Adrenal gland (tissue), 12 donors: ENCODE data around the gene MLLT3. TPM values are rescaled to one million over a fixed set of nuclear protein-coding genes. Genes with fewer than 3 reads are reported as not detected.

Experiments
- DNase-seq, 7 donors: peaks; one replicate each; pipeline ENCODE4 v3.0.0-alpha.2; 2019 to 2020
- H3K27ac ChIP-seq, 5 donors: fragments of 200-600 bp; sonication (generic) in 4 of 5; 1 replicate in 3 of 5; 2 replicates in 2 of 5; pipeline versions ENCODE4 v1.5.1 to v1.8.0; 2016 to 2020; ENCODE audit warnings: mild to moderate bottlenecking in 1 of 5
- H3K27me3 ChIP-seq: fragments of 200-600 bp; 2 replicates; pipeline ENCODE4 v1.8.0; 2021
- H3K36me3 ChIP-seq, 2 donors: fragments of 200-600 bp; replicated peaks in 1 of 2; 1 replicate in 1 of 2; 2 replicates in 1 of 2; pipeline versions ENCODE4 v1.5.1 to v1.8.0; 2018 to 2022
- H3K4me1 ChIP-seq, 2 donors: fragments of 200-600 bp; replicated peaks in 1 of 2; 1 replicate in 1 of 2; 2 replicates in 1 of 2; pipeline versions ENCODE4 v1.5.1 to v1.8.0; 2018 to 2021
- H3K4me3 ChIP-seq, 4 donors: fragments of 200-600 bp; sonication (generic) in 3 of 4; one replicate each; pipeline ENCODE4 v1.5.1; 2016 to 2018
- H3K9me3 ChIP-seq, 3 donors: fragments of 200-600 bp; sonication (generic) in 1 of 3; replicated peaks in 1 of 3; 1 replicate in 2 of 3; 2 replicates in 1 of 3; pipeline versions ENCODE4 v1.5.1 to v1.8.0; 2016 to 2021
- POLR2A ChIP-seq, 2 donors: fragments of 450-650 bp; IDR thresholded peaks; one replicate each; pipeline ENCODE4 v1.6.1; 2017; ENCODE audit warnings: antibody characterized with exemption in 2 of 2, mild to moderate bottlenecking in 2 of 2, moderate library complexity in 1 of 2
- WGBS, 4 donors: extraction: QIAGEN DNeasy Blood & Tissue Kit in 2 of 4; methylation state at CpG; one replicate each; pipeline versions ENCODE4 v1.1.5 to v1.1.7; 2013 to 2017; 5-methylcytosine and 5-hydroxymethylcytosine counted together
- intact Hi-C, 2 donors: fragments of 100-400 bp; cut with DNase I; formaldehyde crosslinking; loops; one replicate each; pipeline versions ENCODE4 v1.14.1 to v1.15.0; 2022 to 2023
- polyA plus RNA-seq, 3 donors: library from polyadenylated mRNA; stranded (reverse); fragments of 200-250 nt in 2 of 3; fragments of 350-450 nt in 1 of 3; fragmentation: Illumina TruSeq in 1 of 3; extraction: RNeasy Lipid Tissue Mini Kit (QIAGEN cat#74804) in 1 of 3; gene quantifications; one replicate each; pipeline ENCODE4 v1.2.3, GENCODE V29; 2013 to 2014
- total RNA-seq, 9 donors: library from RNA; depleted of rRNA in 4 of 9; stranded (reverse); fragments of >200 nt in 4 of 9; fragments of 120-200 nt in 1 of 9; fragmentation: NEBNext Ultra II Directional in 1 of 9; extraction: Animal tissue kit (Norgen Biotek cat#: 25700) in 1 of 9; gene quantifications; one replicate each; pipeline versions ENCODE4 v1.1.0 to v1.2.4, GENCODE V29; 2013 to 2023
- TF ChIP-seq, protein P1 (sequence below), 6 experiments: fragments of 450-650 bp in 4 of 6; fragments of 200-600 bp in 2 of 6; sonication (generic) in 1 of 6; IDR thresholded peaks; 1 replicate in 5 of 6; 2 replicates in 1 of 6; pipeline versions ENCODE4 v1.5.1 to v1.8.0; 2016 to 2021; ENCODE audit warnings: antibody characterized with exemption in 6 of 6, mild to moderate bottlenecking in 2 of 6, moderate library complexity in 1 of 6
- donor health status: healthy with polysubstance abuse.
- donor health status: Bipolar disorder and iron deficiency.
- donor health status: DM: yes; HTN: yes; CAD: no.
- donor health status: DM: no; HTN: no; CAD: no.
- donor health status: DM: no; HTN: no; CAD: no.
- donor health status: DM: yes; HTN: yes; CAD: no.

The MLLT3 gene
- total and polyA plus RNA-seq, 12 donors: 11.0 to 37.7 (median 17.9) TPM

DNA sequence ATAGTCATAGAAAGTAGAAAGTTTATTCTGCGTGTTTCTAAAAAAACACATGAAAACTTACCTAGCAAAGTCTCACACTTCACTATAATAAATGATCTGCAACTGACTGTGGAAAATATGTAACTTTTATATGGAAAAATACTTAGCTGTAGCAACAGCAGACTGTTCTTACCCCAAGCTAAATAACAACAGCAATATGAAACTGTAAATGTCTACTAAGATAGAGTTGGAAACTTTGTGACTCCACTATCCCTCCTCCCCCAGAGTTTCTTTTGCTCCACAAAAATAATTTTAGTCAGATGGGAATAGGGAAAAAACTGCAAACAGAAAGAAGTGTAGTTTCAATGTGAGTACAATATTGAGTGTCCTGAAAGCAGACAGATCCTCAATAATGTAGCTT, 21.0 kb downstream of the MLLT3 start:
- Histone ChIP-seq H3K36me3 (no peaks in the 10 kb centered on the region), H3K27me3 (no peaks in the 10 kb centered on the region), H3K4me1 (peaks cover 0 to 38% of the 10 kb centered on the region in 2 donors), H3K4me3 (no peak overlapping the region), H3K27ac (no peak overlapping the region), H3K9me3 (no peaks in the 10 kb centered on the region)
- WGBS, 4 donors: 90 to 99% (median 96%) methylated on average over 1 of the region's 1 CpG
- DNase-seq: no peak
- intact Hi-C loops: no loop called here
- TF ChIP-seq POLR2A (IDR thresholded peaks at IDR 0.05): no peak
- TF ChIP-seq, protein P1, sequence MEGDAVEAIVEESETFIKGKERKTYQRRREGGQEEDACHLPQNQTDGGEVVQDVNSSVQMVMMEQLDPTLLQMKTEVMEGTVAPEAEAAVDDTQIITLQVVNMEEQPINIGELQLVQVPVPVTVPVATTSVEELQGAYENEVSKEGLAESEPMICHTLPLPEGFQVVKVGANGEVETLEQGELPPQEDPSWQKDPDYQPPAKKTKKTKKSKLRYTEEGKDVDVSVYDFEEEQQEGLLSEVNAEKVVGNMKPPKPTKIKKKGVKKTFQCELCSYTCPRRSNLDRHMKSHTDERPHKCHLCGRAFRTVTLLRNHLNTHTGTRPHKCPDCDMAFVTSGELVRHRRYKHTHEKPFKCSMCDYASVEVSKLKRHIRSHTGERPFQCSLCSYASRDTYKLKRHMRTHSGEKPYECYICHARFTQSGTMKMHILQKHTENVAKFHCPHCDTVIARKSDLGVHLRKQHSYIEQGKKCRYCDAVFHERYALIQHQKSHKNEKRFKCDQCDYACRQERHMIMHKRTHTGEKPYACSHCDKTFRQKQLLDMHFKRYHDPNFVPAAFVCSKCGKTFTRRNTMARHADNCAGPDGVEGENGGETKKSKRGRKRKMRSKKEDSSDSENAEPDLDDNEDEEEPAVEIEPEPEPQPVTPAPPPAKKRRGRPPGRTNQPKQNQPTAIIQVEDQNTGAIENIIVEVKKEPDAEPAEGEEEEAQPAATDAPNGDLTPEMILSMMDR (IDR thresholded peaks at IDR 0.05): no peak

DNA sequence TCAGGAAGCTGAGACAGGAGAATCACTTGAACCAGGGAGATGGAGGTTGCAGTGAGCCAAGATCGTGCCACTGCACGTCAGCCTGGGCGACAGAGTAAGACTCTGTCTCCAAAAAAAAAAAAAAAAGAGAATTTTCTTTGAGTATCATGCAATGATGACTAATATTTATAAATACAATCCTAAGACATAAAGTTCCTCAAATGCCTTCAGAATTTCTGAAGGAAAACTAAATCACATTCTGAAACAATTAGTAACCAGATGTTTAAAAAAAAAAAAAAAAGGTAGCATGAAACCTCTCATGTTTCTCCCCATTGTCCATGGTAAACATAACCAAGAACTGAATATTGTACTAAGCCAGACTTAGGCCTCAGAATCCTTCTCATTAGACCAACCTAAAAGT, 23.1 kb downstream of the MLLT3 start:
- H3K36me3 ChIP-seq: no peaks in the 10 kb centered on the region
- H3K4me1 ChIP-seq: peaks cover 0 to 33% of the 10 kb centered on the region in 2 donors
- WGBS, 4 donors: 91 to 100% (median 95%) methylated on average over 3 of the region's 3 CpGs
- no peak for DNase-seq
- no peaks in the 10 kb centered on the region for H3K27me3 ChIP-seq
- intact Hi-C loops: no loop called here
- no peaks in the 10 kb centered on the region for H3K9me3 ChIP-seq
- no peak overlapping the region for H3K4me3 ChIP-seq
- H3K27ac ChIP-seq: no peak overlapping the region
- no peak for TF ChIP-seq POLR2A (IDR thresholded peaks at IDR 0.05)
- TF ChIP-seq, protein P1 (IDR thresholded peaks at IDR 0.05): no peak

DNA sequence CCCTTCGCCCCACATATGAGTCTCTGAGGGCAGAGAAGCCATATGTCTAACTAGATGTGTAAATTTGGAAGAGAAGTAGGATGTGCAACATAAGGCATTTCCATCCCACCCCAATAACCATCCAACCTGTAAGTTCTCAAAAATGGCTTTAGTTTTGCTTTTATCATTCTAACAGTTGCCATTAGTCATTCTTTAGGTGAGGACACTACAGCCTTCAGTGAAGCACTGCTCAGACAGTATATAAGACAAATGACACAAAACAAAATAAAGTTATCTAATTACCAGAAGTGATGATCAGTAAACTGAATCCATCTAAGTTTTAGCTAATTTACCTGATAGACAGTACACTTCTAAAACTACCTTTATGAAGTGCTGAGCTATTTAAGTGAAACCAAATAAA, 23.9 kb downstream of the MLLT3 start:
- no peaks in the 10 kb centered on the region for H3K27me3 ChIP-seq
- WGBS, 4 donors: 88 to 100% (median 98%) methylated on average over 1 of the region's 1 CpG
- TF ChIP-seq POLR2A (IDR thresholded peaks at IDR 0.05): no peak
- TF ChIP-seq, protein P1 (IDR thresholded peaks at IDR 0.05): no peak
- DNase-seq: no peak
- H3K27ac ChIP-seq: no peak overlapping the region
- H3K4me3 ChIP-seq: no peak overlapping the region
- H3K36me3 ChIP-seq: no peaks in the 10 kb centered on the region
- H3K9me3 ChIP-seq: no peaks in the 10 kb centered on the region
- intact Hi-C loops: no loop called here
- peaks cover 0 to 30% of the 10 kb centered on the region in 2 donors for H3K4me1 ChIP-seq

DNA sequence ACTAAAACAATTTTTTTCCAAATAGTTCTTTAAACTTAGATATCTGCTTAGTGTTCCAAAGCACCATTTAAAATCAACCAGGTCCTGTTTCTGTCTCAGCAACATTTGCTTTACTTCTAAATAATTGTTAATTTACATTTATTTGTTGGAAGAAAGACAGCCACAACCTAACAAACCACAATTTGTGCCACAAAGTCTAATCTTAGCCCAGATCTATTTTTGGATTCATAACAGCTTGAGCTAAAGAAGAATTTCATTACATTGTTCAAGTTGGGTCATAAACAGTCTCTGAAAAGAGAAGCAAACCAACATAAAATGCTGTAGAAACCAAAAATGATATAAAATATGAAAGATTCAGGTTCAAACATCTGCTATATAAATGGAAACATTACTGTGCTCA, 24.4 kb downstream of the MLLT3 start:
- Histone ChIP-seq H3K9me3 (no peaks in the 10 kb centered on the region), H3K36me3 (no peaks in the 10 kb centered on the region), H3K27ac (no peak overlapping the region), H3K4me3 (no peak overlapping the region), H3K27me3 (no peaks in the 10 kb centered on the region), H3K4me1 (peaks cover 0 to 25% of the 10 kb centered on the region in 2 donors)
- intact Hi-C loops: no loop called here
- TF ChIP-seq POLR2A (IDR thresholded peaks at IDR 0.05): no peak
- TF ChIP-seq, protein P1 (IDR thresholded peaks at IDR 0.05): no peak
- no peak for DNase-seq
